ENCODE results near the gene C10orf105.

DNA sequence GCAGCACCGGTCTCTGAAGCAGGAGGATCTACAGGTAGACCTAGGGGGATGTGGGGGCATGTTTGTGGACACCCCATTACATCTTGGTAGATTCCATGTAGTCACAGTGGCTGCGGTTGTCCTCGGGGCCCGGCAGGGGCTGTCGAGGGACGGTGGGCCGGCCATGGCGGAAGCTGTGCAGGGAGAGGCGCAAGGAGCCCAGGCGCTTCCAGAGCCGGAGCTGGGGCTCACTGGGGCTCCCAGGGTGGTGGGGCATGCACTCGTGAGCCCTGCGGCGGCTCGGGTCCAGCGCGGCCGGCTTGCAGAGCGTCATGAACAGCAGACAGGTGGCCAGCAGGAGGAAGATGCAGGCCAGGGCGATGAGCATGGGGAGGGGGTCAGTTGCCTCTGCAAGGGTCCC, 3.7 kb downstream of the C10orf105 start:
- no peak for TF ChIP-seq SPI1 (IDR thresholded peaks at IDR 0.05; ENCODE audit: low read depth, low read length)
- no peak for TF ChIP-seq POU2F2 (IDR thresholded peaks at IDR 0.05; ENCODE audit: low read depth, low read length)
- no peak for TF ChIP-seq POLR2A (IDR thresholded peaks at IDR 0.05; ENCODE audit: low read depth, low read length)
- TF ChIP-seq POLR2AphosphoS5 (IDR thresholded peaks at IDR 0.05; ENCODE audit: low read depth, low read length), result no peak

Data from GM12891 (cell line).